ENCODE measurements around the gene SH3D19. TPM values are rescaled to one million over a fixed set of nuclear protein-coding genes. Genes with fewer than 3 reads are reported as not detected.

Gene SH3D19
- total RNA-seq, 5 donors from 2014 or later (not counting 1 experiment from before 2014, with no cell fraction given) = 0.38 to 0.66 (median 0.51) TPM; not detected in 1

DNA sequence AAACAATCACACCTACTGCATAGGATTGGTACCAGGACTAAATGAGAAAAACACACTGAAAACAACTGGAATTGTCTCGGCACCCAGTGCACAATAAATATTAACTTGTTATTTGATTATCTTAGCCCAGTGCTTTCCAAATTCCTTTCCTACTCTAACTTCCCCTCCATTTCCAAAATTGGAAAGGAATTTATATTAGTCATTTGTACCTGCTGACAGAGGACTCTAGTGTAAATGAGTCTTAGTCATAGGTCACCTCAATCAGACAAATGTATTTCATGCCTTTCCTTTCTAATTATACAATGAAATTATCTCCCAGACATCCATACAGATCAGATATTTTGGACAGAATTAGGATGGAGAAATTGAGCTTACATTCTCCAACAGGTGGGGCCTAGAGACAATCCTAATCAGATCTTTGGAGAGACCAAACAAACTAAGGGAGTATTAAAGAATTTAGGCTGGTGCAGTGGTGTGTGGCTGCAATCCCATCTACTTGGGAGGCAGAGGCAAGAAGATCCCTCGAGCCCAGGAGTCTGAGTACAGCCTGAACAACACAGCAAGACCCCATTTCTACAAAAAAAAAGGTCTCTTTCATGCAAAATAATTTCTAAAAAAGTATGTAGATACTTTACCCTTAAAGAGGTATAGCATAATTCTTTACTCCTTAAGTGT is 10.1 kb downstream of the SH3D19 start:
- Histone ChIP-seq H3K4me3 (ENCODE audit: control insufficient read depth in 1 of 2, extremely low read depth in 1 of 2, low read length in 1 of 2) (no peak overlapping the region), H3K36me3 (ENCODE audit: control insufficient read depth in 2 of 2, extremely low read depth in 1 of 2, insufficient read depth in 1 of 2, low read length in 1 of 2) (no peaks in the 10 kb centered on the region), H3K4me1 (ENCODE audit: control insufficient read depth in 1 of 2, extremely low read depth in 1 of 2, insufficient read depth in 2 of 2, low read length in 2 of 2) (no peaks in the 10 kb centered on the region), H3K27me3 (replicated peaks in 1 of 2; ENCODE audit: control insufficient read depth in 2 of 2, extremely low read depth in 1 of 2, insufficient read depth in 2 of 2, low read length in 1 of 2) (peaks cover 0 to 9% of the 10 kb centered on the region in 2 experiments), H3K9me3 (no peaks in the 10 kb centered on the region), H3K27ac (ENCODE audit: low read length) (no peak overlapping the region)
- Mint-ChIP-seq H3K36me3 (no peaks in the 10 kb centered on the region), H3K27me3 (peaks cover 13 to 17% of the 10 kb centered on the region in 2 donors), H3K4me3 (no peak overlapping the region), H3K9me3 (no peaks in the 10 kb centered on the region), H3K4me1 (no peaks in the 10 kb centered on the region), H3K27ac (no peak overlapping the region)
- ChIA-PET CTCF (no interaction called here), POLR2A (no interaction called here)
- DNase-seq (no peak), ATAC-seq (replicated peaks in 1 of 4) (no peak)
- WGBS (ENCODE audit: insufficient coverage) = no CpG with 5 or more reads among the region's 2 CpGs

DNA sequence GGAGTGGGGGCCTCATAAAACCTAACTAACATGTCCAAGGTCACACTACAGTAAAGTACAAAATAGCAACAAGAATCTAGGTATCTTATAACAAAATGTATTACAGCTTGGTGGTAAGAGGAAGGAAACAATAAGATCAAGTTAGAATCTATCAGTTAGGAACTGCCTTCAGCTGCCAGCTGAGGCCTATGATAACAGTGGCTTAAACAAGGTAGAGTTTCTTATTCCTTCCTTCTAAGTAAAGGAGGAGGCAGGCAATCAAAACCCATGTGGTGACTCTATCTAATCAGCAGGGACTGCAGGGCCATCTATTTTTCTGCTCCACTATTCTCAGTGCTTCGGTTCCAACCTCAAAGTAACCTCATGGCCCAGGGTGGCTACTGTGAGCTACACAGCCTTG is 10.9 kb downstream of the SH3D19 start:
- H3K9me3 ChIP-seq = no peaks in the 10 kb centered on the region
- ChIA-PET CTCF (no interaction called here), POLR2A (no interaction called here)
- Mint-ChIP-seq H3K4me3 (no peak overlapping the region), H3K27me3 (peaks cover 8 to 14% of the 10 kb centered on the region in 2 donors), H3K36me3 (no peaks in the 10 kb centered on the region), H3K9me3 (no peaks in the 10 kb centered on the region), H3K4me1 (no peaks in the 10 kb centered on the region), H3K27ac (no peak overlapping the region)
- no peak for ATAC-seq (replicated peaks in 1 of 4)
- no peaks in the 10 kb centered on the region for H3K4me1 ChIP-seq (ENCODE audit: control insufficient read depth in 1 of 2, extremely low read depth in 1 of 2, insufficient read depth in 2 of 2, low read length in 2 of 2)
- H3K4me3 ChIP-seq (ENCODE audit: control insufficient read depth in 1 of 2, extremely low read depth in 1 of 2, low read length in 1 of 2) = no peak overlapping the region
- H3K27me3 ChIP-seq (replicated peaks in 1 of 2; ENCODE audit: control insufficient read depth in 2 of 2, extremely low read depth in 1 of 2, insufficient read depth in 2 of 2, low read length in 1 of 2) = peaks cover 0 to 13% of the 10 kb centered on the region in 2 experiments
- no peak for DNase-seq
- no CpG with 5 or more reads among the region's 1 CpG for WGBS (ENCODE audit: insufficient coverage)
- no peak overlapping the region for H3K27ac ChIP-seq (ENCODE audit: low read length)
- H3K36me3 ChIP-seq (ENCODE audit: control insufficient read depth in 2 of 2, extremely low read depth in 1 of 2, insufficient read depth in 1 of 2, low read length in 1 of 2) = no peaks in the 10 kb centered on the region

DNA sequence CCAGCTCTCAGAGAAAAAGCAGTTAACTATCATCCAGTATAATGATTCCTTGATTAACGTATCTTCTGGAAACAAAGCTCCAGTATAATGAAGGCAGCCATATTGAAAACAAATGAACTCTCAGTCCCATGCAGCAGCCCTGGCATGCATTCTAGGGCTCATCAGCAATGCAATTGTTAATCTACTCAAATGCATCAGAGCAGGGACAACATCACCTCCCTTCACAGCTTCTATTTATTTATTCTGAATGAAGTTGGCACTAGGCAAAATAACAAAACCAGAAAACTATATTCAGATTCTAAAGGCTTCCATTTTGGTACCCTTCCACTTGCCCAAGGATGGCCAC is 11.4 kb downstream of the SH3D19 start:
- H3K27me3 Mint-ChIP-seq = peaks cover 11 to 14% of the 10 kb centered on the region in 2 donors
- ChIA-PET POLR2A (no interaction called here), CTCF (no interaction called here)
- Histone ChIP-seq H3K27ac (ENCODE audit: low read length) (no peak overlapping the region), H3K36me3 (ENCODE audit: control insufficient read depth in 2 of 2, extremely low read depth in 1 of 2, insufficient read depth in 1 of 2, low read length in 1 of 2) (no peaks in the 10 kb centered on the region), H3K9me3 (no peaks in the 10 kb centered on the region), H3K4me1 (ENCODE audit: control insufficient read depth in 1 of 2, extremely low read depth in 1 of 2, insufficient read depth in 2 of 2, low read length in 2 of 2) (no peaks in the 10 kb centered on the region), H3K4me3 (ENCODE audit: control insufficient read depth in 1 of 2, extremely low read depth in 1 of 2, low read length in 1 of 2) (no peak overlapping the region), H3K27me3 (replicated peaks in 1 of 2; ENCODE audit: control insufficient read depth in 2 of 2, extremely low read depth in 1 of 2, insufficient read depth in 2 of 2, low read length in 1 of 2) (peaks cover 0 to 13% of the 10 kb centered on the region in 2 experiments)
- H3K36me3 Mint-ChIP-seq = no peaks in the 10 kb centered on the region
- DNase-seq (no peak), ATAC-seq (replicated peaks in 1 of 4) (no peak)
- no peaks in the 10 kb centered on the region for H3K4me1 Mint-ChIP-seq
- H3K4me3 Mint-ChIP-seq = no peak overlapping the region
- 100% methylated on average over 1 of the region's 1 CpG for WGBS (ENCODE audit: insufficient coverage)
- H3K27ac Mint-ChIP-seq = no peak overlapping the region
- no peaks in the 10 kb centered on the region for H3K9me3 Mint-ChIP-seq

DNA sequence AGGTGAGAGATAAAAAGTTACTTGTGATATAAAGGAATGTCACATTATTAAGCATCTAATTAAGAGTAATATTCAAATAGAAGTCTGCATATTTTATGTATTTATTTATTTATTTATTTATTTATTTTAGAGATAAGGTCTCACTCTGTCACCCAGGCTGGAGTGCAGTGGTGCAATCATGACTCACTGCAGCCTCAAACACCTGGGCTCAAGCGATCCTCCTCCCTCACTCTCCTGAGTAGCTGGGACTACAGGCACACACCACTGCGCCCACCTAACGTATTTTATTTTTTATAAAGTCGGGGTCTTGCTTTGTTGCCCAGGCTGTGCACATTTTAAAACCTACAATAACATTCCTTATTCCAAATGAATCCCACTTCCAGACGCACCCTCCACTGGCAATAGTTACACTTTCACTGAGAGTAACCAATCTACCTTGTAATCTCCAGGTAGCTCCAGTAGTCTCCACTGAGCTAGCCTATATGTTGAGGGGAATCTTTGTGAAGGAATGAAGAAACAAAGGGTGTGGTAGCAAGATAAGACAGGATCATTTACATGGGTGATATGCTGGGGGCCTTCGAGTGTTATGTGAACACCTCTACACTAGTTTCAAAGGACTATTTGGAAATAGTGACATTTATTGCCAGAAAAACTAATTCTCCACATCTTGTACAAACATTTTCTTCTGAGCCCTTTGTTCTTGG is 11.9 kb downstream of the SH3D19 start:
- H3K27ac ChIP-seq (ENCODE audit: low read length) = no peak overlapping the region
- no peak for ATAC-seq (replicated peaks in 1 of 4)
- H3K4me3 ChIP-seq (ENCODE audit: control insufficient read depth in 1 of 2, extremely low read depth in 1 of 2, low read length in 1 of 2) = no peak overlapping the region
- no peaks in the 10 kb centered on the region for H3K4me1 ChIP-seq (ENCODE audit: control insufficient read depth in 1 of 2, extremely low read depth in 1 of 2, insufficient read depth in 2 of 2, low read length in 2 of 2)
- Mint-ChIP-seq H3K4me1 (no peaks in the 10 kb centered on the region), H3K27ac (no peak overlapping the region), H3K27me3 (peaks cover 14% of the 10 kb centered on the region in 2 donors), H3K9me3 (no peaks in the 10 kb centered on the region), H3K36me3 (no peaks in the 10 kb centered on the region), H3K4me3 (no peak overlapping the region)
- 100% methylated on average over 1 of the region's 6 CpGs for WGBS (ENCODE audit: insufficient coverage)
- POLR2A ChIA-PET = no interaction called here
- CTCF ChIA-PET = no interaction called here
- DNase-seq = no peak
- peaks cover 0 to 13% of the 10 kb centered on the region in 2 experiments for H3K27me3 ChIP-seq (replicated peaks in 1 of 2; ENCODE audit: control insufficient read depth in 2 of 2, extremely low read depth in 1 of 2, insufficient read depth in 2 of 2, low read length in 1 of 2)
- H3K36me3 ChIP-seq (ENCODE audit: control insufficient read depth in 2 of 2, extremely low read depth in 1 of 2, insufficient read depth in 1 of 2, low read length in 1 of 2) = no peaks in the 10 kb centered on the region
- no peaks in the 10 kb centered on the region for H3K9me3 ChIP-seq

DNA sequence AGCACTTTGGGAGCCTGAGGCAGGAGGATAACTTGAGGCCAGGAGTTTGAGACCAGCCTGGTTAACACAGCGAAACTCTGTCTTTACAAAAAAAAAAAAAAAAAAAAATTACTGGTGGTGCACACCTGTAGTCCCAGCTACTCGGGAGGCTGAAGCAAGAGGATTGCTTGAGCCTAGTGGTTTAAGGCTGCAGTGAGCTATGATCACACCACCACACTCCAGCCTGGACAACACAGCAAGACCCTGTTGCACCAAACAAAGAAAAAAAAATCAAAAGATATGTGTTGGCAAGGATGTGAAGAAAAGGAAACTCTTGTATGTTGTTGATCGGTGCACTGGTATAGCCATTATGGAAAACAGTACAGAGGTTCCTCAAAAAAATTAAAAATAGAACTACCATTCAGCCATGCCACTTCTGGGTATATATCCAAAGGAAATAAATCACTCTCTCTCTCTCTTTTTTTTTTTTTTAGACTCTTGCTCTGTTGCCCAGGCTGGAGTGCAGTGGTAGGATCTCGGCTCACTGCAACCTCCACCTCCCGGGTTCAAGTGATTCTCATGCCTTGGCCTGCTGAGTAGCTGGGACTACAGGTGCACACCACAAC is 15.2 kb downstream of the SH3D19 start:
- no peak overlapping the region for H3K27ac Mint-ChIP-seq
- H3K4me1 ChIP-seq (ENCODE audit: control insufficient read depth in 1 of 2, extremely low read depth in 1 of 2, insufficient read depth in 2 of 2, low read length in 2 of 2) = no peaks in the 10 kb centered on the region
- H3K4me3 ChIP-seq (ENCODE audit: control insufficient read depth in 1 of 2, extremely low read depth in 1 of 2, low read length in 1 of 2) = no peak overlapping the region
- H3K9me3 ChIP-seq = no peaks in the 10 kb centered on the region
- 90% methylated on average over 2 of the region's 5 CpGs for WGBS (ENCODE audit: insufficient coverage)
- H3K4me3 Mint-ChIP-seq = no peak overlapping the region
- no peaks in the 10 kb centered on the region for H3K36me3 Mint-ChIP-seq
- DNase-seq (no peak), ATAC-seq (replicated peaks in 1 of 4) (no peak)
- H3K9me3 Mint-ChIP-seq = no peaks in the 10 kb centered on the region
- H3K27me3 Mint-ChIP-seq = peaks cover 4 to 7% of the 10 kb centered on the region in 2 donors
- CTCF ChIA-PET = no interaction called here
- H3K36me3 ChIP-seq (ENCODE audit: control insufficient read depth in 2 of 2, extremely low read depth in 1 of 2, insufficient read depth in 1 of 2, low read length in 1 of 2) = no peaks in the 10 kb centered on the region
- H3K27me3 ChIP-seq (replicated peaks in 1 of 2; ENCODE audit: control insufficient read depth in 2 of 2, extremely low read depth in 1 of 2, insufficient read depth in 2 of 2, low read length in 1 of 2) = peaks cover 0 to 7% of the 10 kb centered on the region in 2 experiments
- POLR2A ChIA-PET = no interaction called here
- no peak overlapping the region for H3K27ac ChIP-seq (ENCODE audit: low read length)
- H3K4me1 Mint-ChIP-seq = no peaks in the 10 kb centered on the region

DNA sequence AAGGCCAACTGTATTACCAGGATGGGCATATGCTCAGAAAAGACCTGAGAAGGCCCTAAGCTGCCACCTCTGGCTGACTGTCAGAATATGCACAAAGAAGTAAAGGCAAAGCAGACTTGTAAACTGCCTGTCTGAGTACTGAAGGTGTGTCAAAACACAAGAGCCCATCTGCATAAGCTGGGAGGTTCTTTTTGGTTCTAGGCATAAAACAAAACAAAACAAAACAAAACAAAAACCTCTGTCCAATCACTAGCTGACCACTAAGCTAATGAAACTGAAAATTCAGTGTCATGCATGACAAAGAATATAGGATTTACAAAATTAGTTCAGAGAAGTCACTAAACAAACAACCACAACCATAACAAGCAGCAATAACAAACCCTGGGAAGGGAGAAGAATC is 20.6 kb downstream of the SH3D19 start:
- ChIA-PET CTCF (no interaction called here), POLR2A (interaction anchor here in 1 of 2 donors (0.5 kb wide), 1 partner anchor 18 kb away, joined by 8 read pairs; no protein-coding TSS in a partner anchor)
- Histone ChIP-seq H3K36me3 (ENCODE audit: control insufficient read depth in 2 of 2, extremely low read depth in 1 of 2, insufficient read depth in 1 of 2, low read length in 1 of 2) (no peaks in the 10 kb centered on the region), H3K4me1 (ENCODE audit: control insufficient read depth in 1 of 2, extremely low read depth in 1 of 2, insufficient read depth in 2 of 2, low read length in 2 of 2) (no peaks in the 10 kb centered on the region), H3K27ac (ENCODE audit: low read length) (no peak overlapping the region), H3K27me3 (replicated peaks in 1 of 2; ENCODE audit: control insufficient read depth in 2 of 2, extremely low read depth in 1 of 2, insufficient read depth in 2 of 2, low read length in 1 of 2) (peaks cover 0 to 6% of the 10 kb centered on the region in 2 experiments), H3K4me3 (ENCODE audit: control insufficient read depth in 1 of 2, extremely low read depth in 1 of 2, low read length in 1 of 2) (no peak overlapping the region), H3K9me3 (no peaks in the 10 kb centered on the region)
- no peak overlapping the region for H3K27ac Mint-ChIP-seq
- H3K36me3 Mint-ChIP-seq = no peaks in the 10 kb centered on the region
- ATAC-seq (replicated peaks in 1 of 4) = no peak
- no peaks in the 10 kb centered on the region for H3K4me1 Mint-ChIP-seq
- H3K9me3 Mint-ChIP-seq = no peaks in the 10 kb centered on the region
- H3K27me3 Mint-ChIP-seq = peaks cover 4 to 10% of the 10 kb centered on the region in 2 donors
- no peak for DNase-seq
- H3K4me3 Mint-ChIP-seq = no peak overlapping the region
